ENCODE results near the gene OR2T10. TPM values are rescaled to one million over a fixed set of nuclear protein-coding genes. Genes with fewer than 3 reads are reported as not detected.
"Not testable (repeated sequence)": the region's sequence is repeated elsewhere in the genome, so short reads cannot be mapped to it uniquely, and the experiment has no call there.

Gene OR2T10
- total RNA-seq, 2 donors from 2014 or later, result not detected

DNA sequence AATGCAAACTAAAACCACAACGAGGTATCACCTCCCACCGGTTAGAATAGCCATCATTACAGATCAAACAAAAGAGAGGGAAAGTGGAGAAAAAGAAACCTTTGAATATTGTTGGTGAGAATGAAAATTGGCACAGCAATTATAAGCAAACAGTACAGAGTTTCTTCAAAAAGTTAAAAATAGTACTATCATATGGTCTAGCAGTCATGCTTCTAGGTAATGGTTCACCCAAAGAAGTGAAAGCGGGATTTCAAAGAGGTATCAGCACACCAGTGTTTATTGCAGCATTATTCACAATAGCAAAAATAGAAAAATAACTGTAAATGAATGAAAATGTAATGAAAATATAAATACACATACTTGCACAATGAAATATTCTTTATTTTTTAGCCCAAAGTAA lies 8.2 kb downstream of the OR2T10 start:
- intact Hi-C loops (cut with DNase I), result no loop called here
- no peak overlapping the region for H3K9ac ChIP-seq (ENCODE audit: low read depth in 2 of 2, low read length in 2 of 2)
- H3K4me1 ChIP-seq, result no peaks in the 10 kb centered on the region
- TF ChIP-seq, protein P1, sequence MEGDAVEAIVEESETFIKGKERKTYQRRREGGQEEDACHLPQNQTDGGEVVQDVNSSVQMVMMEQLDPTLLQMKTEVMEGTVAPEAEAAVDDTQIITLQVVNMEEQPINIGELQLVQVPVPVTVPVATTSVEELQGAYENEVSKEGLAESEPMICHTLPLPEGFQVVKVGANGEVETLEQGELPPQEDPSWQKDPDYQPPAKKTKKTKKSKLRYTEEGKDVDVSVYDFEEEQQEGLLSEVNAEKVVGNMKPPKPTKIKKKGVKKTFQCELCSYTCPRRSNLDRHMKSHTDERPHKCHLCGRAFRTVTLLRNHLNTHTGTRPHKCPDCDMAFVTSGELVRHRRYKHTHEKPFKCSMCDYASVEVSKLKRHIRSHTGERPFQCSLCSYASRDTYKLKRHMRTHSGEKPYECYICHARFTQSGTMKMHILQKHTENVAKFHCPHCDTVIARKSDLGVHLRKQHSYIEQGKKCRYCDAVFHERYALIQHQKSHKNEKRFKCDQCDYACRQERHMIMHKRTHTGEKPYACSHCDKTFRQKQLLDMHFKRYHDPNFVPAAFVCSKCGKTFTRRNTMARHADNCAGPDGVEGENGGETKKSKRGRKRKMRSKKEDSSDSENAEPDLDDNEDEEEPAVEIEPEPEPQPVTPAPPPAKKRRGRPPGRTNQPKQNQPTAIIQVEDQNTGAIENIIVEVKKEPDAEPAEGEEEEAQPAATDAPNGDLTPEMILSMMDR (IDR thresholded peaks at IDR 0.05), result no peak
- no peaks in the 10 kb centered on the region for H3K36me3 ChIP-seq
- H3K9me3 ChIP-seq, result no peaks in the 10 kb centered on the region
- no peak overlapping the region for H3K4me3 ChIP-seq
- DNase-seq, result no peak
- H3K27me3 ChIP-seq, result no peaks in the 10 kb centered on the region
- H3K27ac ChIP-seq, result no peak overlapping the region

DNA sequence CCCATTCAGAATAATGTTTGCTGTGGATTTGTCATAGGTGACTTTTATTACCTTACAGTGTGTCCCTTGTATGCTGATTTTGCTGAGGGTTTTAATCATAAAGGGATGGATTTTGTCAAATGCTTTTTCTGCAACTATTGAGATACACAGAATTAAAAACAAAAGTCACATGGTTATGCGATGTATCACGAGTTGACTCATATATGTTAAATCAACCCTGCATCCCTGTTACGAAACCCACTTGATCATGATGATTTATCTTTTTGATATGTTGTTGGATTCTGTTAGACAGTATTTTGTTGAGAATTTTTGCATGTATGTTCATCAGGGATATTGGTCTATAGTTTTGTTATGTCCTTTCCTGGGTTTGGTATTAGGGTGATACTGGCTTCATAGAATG lies 12.2 kb downstream of the OR2T10 start:
- Histone ChIP-seq H3K27me3 (no peaks in the 10 kb centered on the region), H3K36me3 (no peaks in the 10 kb centered on the region), H3K9ac (ENCODE audit: low read depth in 2 of 2, low read length in 2 of 2) (no peak overlapping the region), H3K4me1 (no peaks in the 10 kb centered on the region), H3K4me3 (no peak overlapping the region), H3K9me3 (no peaks in the 10 kb centered on the region), H3K27ac (no peak overlapping the region)
- intact Hi-C loops (cut with DNase I), result no loop called here
- no peak for DNase-seq
- TF ChIP-seq, protein P1 (IDR thresholded peaks at IDR 0.05), result no peak

DNA sequence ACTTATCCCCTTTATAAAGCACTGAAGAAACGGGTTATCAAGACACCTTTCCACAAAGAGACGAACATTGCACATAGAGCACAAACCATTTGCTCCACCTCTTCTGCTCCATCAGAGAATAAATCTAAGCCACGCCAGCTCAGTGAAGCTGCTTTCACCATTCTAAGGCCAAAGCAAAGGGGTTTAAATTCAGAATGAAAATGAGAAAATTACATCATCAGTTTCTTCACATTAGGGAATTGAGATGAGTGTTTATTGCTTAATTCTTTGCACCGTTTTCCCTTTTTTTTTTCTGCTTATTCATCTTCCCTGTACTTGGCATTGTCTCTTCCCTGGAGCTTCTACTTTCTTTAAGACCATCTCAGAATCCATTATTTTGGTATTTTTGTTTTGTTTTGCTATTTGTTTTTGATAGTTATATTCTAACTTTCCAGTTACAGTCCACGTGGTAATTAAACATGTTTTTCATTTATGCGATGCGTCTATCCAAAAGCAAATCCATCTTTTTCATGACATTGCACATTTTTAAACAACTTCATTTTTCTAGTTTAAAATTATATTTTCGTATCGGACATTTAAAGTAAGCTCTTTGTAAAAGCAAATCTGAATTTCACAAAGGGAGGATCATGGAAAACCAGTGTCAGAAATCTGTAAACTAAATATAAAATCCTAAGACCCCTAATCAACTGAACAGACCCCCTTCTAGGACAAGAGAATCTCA lies 21.1 kb downstream of the OR2T10 start:
- H3K4me1 ChIP-seq, result no peaks in the 10 kb centered on the region
- intact Hi-C loops (cut with DNase I), result no loop called here
- no peak overlapping the region for H3K27ac ChIP-seq
- H3K9me3 ChIP-seq, result no peaks in the 10 kb centered on the region
- H3K27me3 ChIP-seq, result no peaks in the 10 kb centered on the region
- no peak overlapping the region for H3K4me3 ChIP-seq
- DNase-seq, result no peak
- H3K36me3 ChIP-seq, result no peaks in the 10 kb centered on the region
- no peak overlapping the region for H3K9ac ChIP-seq (ENCODE audit: low read depth in 2 of 2, low read length in 2 of 2)
- TF ChIP-seq, protein P1 (IDR thresholded peaks at IDR 0.05), result no peak

DNA sequence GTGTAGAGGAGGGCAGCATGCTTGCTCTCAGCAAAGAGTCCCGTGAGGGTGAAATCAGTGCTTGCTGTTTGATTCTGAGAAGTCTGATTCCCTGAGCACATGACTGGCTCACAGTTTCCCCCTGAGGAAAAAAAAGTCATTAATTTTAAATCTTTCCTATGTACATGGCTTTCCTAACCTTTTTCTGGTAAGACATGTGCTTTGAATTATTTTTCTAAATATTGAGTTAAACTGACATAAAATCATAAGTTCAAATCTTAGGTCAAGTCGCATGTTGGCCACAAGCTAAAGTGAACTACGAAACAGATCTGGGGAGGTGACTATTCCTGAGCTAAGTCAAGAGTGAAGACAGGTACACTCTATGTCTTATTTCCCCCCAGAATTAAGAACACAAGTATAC lies 22.8 kb downstream of the OR2T10 start, which contains the start of gene OR2T34:
OR2T34 (minus strand) TSS at position 101 of the 400 bp plus-strand sequence; CDS start at position 101, 0 bp downstream.
- H3K4me1 ChIP-seq; H3K9me3 ChIP-seq; H3K4me3 ChIP-seq; DNase-seq; H3K36me3 ChIP-seq; H3K27ac ChIP-seq; H3K27me3 ChIP-seq; H3K9ac ChIP-seq (ENCODE audit: low read depth in 2 of 2, low read length in 2 of 2); intact Hi-C loops (cut with DNase I): not testable (repeated sequence)

DNA sequence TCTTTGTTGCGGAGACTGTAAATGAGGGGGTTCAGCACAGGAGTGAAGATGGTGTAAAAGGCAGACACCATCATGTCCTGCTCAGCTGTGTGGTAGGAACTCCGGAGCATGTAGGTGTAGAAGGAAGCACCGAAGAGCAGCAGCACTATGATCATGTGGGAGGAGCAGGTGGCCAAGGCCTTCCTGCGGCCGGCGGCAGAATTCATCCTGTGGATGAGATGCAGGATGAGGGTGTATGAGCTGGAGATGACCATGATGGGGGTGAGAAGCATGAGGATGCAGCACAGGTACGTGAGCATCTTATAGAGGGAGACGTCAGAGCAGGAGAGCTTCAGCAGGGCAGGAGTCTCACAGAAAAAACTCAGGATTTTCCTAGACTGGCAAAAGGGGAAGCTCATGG lies 23.6 kb downstream of the OR2T10 start:
- H3K27ac ChIP-seq; H3K4me3 ChIP-seq; H3K9me3 ChIP-seq; H3K9ac ChIP-seq (ENCODE audit: low read depth in 2 of 2, low read length in 2 of 2); H3K27me3 ChIP-seq; intact Hi-C loops (cut with DNase I); H3K36me3 ChIP-seq; H3K4me1 ChIP-seq; DNase-seq: not testable (repeated sequence)

DNA sequence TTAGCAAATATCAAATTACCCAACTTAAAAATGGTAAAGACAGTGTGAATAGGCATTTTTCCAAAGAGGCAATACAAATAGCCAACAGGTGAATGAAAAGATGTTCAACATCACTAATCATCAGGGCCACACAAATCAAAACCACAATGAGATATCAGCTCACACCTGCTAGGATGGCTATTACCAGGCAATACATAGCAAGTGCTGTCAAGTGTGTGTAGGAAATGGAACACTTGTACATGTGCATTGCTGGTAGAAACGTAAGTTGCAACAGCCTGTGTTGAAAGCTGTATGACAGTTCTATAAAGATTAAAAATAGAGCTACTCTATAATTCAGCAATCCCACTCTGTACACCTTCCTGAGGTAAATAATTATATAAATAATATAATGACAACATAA lies 25.5 kb downstream of the OR2T10 start:
- intact Hi-C loops (cut with DNase I); H3K9ac ChIP-seq (ENCODE audit: low read depth in 2 of 2, low read length in 2 of 2); H3K27me3 ChIP-seq; H3K9me3 ChIP-seq; H3K27ac ChIP-seq; DNase-seq; H3K4me3 ChIP-seq; H3K36me3 ChIP-seq; H3K4me1 ChIP-seq: not testable (repeated sequence)

DNA sequence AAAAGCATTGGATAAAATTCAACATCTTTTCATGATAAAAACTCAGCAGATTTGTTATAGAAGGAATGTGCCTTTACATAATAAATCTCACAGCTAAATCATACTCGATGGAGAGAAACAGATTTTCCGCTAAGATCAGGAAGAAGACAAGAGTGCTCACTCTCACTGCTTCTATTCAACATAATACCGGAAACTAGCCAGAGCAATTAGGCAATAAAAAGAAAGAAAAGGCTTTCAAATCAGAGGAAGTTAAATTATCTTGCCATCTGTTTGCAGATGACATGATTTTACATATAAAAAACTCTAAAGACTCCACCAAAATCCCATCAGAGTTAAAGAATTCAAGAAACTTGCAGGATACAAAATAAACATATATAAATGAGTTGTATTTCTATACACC lies 26.7 kb downstream of the OR2T10 start:
- H3K9ac ChIP-seq (ENCODE audit: low read depth in 2 of 2, low read length in 2 of 2); H3K27ac ChIP-seq; H3K9me3 ChIP-seq; DNase-seq; intact Hi-C loops (cut with DNase I); H3K27me3 ChIP-seq; H3K4me1 ChIP-seq; H3K36me3 ChIP-seq; H3K4me3 ChIP-seq: not testable (repeated sequence)

DNA sequence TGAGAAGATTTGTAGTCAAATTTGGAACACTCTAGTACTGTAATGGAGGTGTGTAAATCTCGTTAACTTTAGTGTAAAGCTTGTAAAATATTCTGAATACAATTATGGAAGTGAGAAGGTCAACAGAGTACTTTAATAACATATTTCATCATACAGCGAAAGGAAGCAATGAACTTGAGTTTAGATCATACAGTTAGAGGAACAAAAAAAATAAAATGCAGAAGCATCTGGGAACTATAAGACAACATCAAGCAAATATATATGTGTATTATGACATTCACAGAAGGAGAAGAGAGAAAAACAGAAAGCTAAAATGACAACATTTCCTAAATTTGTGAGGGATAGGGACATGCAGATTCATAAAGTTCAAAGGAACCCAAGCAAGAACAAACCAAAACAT lies 28.5 kb downstream of the OR2T10 start:
- H3K27ac ChIP-seq; H3K9me3 ChIP-seq; H3K36me3 ChIP-seq; H3K4me3 ChIP-seq; DNase-seq; intact Hi-C loops (cut with DNase I); H3K9ac ChIP-seq (ENCODE audit: low read depth in 2 of 2, low read length in 2 of 2); H3K4me1 ChIP-seq; H3K27me3 ChIP-seq: not testable (repeated sequence)

DNA sequence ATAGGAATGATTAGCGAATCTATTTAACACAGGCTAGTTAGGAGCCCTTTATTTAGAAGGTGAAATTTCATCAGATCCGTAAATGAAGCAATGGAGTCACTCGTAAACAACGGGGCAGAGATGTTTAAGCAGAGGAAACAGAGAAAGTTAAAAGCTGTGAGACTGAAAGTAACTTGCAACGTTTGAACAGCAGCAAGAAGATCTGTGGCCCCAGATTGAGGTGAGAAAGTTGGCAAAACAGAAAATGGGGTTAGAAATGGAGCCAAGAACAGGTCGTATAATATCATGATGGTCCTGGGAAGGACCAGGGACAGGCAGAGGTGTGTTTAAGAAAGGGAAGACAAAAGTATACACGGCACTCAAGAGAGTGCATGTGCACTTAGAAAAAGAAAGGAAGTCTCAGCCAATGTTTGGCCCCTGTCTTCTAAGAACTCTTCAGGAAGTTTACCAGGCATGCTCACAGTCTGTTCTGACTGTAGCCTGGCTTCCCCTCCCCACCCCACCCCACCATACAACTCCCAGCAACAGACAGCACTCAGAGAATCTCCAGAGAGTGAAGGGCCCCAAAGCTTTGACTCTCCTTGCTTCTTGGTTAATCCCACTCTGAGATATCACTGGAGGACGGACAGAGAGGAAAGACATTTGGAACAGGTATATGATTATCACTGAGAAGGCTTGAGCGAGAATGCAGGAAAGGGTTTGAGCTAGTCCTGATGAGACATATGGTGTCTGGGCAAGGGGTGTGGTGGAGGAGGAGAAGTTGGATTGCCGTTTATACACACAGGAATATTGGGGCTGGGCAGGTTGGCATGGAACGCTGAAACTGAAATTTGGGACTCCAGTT lies 31.7 kb downstream of the OR2T10 start:
- not testable (repeated sequence) for H3K36me3 ChIP-seq

DNA sequence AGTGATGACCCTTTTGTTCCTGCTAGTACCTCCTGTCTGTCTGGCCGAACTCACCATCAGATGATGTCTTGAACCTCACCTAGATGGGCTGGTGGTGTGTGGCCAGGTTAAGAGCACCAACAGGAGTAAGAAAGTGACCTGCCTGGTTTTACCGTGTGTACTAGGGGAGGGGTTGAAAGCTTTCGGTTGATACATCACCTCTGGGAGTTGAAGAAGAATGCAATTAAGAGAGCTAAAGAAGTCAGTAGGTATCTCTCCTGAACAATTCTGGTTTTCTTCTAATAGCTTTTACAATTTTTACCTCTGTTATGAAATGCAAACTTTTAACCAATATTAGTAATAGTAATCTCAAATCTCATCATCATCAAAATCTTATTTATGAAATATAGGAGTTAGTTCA lies 34.8 kb downstream of the OR2T10 start, which contains the start of gene OR2T29:
OR2T29 (minus strand) TSS at position 101 of the 400 bp plus-strand sequence. CDS start 3,281 bp downstream, outside the sequence.
- H3K9me3 ChIP-seq; H3K27ac ChIP-seq; DNase-seq; H3K4me1 ChIP-seq; H3K9ac ChIP-seq (ENCODE audit: low read depth in 2 of 2, low read length in 2 of 2); H3K27me3 ChIP-seq; H3K4me3 ChIP-seq; intact Hi-C loops (cut with DNase I); H3K36me3 ChIP-seq: not testable (repeated sequence)

More for the DNA sequence above, 31.7 kb downstream of the OR2T10 start:
- intact Hi-C loops (cut with DNase I); H3K4me1 ChIP-seq; DNase-seq; H3K4me3 ChIP-seq; H3K27me3 ChIP-seq; H3K27ac ChIP-seq; H3K9ac ChIP-seq (ENCODE audit: low read depth in 2 of 2, low read length in 2 of 2); H3K9me3 ChIP-seq: not testable (repeated sequence)
